B cell (primary cell): ENCODE results near the gene TEKT2.

Experiments used
- EZH2 ChIP-seq: IDR thresholded peaks from 2 replicates; pipeline ENCODE4 v1.6.1; 2012; ENCODE audit warnings: borderline replicate concordance, low read depth, mild to moderate bottlenecking, moderate library complexity, low read length; ENCODE audit not compliant: insufficient read depth, poor library complexity, severe bottlenecking
- TF ChIP-seq, protein P1 (sequence below): fragments of 200-600 bp; IDR thresholded peaks from one replicate; pipeline ENCODE4 v1.8.0; 2022; ENCODE audit warnings: antibody characterized with exemption, mild to moderate bottlenecking

GRCh38 chr1:36096500-36097432, 12.9 kb downstream of the TEKT2 start:
- TF ChIP-seq, protein P1, sequence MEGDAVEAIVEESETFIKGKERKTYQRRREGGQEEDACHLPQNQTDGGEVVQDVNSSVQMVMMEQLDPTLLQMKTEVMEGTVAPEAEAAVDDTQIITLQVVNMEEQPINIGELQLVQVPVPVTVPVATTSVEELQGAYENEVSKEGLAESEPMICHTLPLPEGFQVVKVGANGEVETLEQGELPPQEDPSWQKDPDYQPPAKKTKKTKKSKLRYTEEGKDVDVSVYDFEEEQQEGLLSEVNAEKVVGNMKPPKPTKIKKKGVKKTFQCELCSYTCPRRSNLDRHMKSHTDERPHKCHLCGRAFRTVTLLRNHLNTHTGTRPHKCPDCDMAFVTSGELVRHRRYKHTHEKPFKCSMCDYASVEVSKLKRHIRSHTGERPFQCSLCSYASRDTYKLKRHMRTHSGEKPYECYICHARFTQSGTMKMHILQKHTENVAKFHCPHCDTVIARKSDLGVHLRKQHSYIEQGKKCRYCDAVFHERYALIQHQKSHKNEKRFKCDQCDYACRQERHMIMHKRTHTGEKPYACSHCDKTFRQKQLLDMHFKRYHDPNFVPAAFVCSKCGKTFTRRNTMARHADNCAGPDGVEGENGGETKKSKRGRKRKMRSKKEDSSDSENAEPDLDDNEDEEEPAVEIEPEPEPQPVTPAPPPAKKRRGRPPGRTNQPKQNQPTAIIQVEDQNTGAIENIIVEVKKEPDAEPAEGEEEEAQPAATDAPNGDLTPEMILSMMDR, result no peak
- TF ChIP-seq EZH2, result no peak
